Neural cell (in vitro differentiated cells): Measurements from ENCODE around the gene MEA1.

ENCODE experiments used
- CTCF ChIP-seq: fragments of 450-650 bp; IDR thresholded peaks from 2 replicates; pipeline ENCODE4 v1.5.1; 2014; ENCODE audit warnings: antibody characterized with exemption, mild to moderate bottlenecking, moderate library complexity; ENCODE audit not compliant: poor library complexity, severe bottlenecking
- EP300 ChIP-seq: fragments of 450-650 bp; conservative IDR thresholded peaks from 2 replicates; pipeline ENCODE4 v1.6.1; 2014; ENCODE audit warnings: antibody characterized with exemption, mild to moderate bottlenecking, moderate library complexity; ENCODE audit not compliant: poor library complexity, severe bottlenecking
- EZH2 ChIP-seq: fragments of 200-600, 300-800 bp; shearing (Covaris generic), sonication (generic); IDR thresholded peaks from 2 replicates; pipeline ENCODE4 v1.6.1; 2014; ENCODE audit warnings: antibody characterized with exemption, low read length, borderline replicate concordance, mild to moderate bottlenecking; ENCODE audit not compliant: insufficient read depth, poor library complexity, severe bottlenecking
- MXI1 ChIP-seq: fragments of 450-650 bp; conservative IDR thresholded peaks from 2 replicates; pipeline ENCODE4 v1.6.1; 2014; ENCODE audit warnings: antibody characterized with exemption, mild to moderate bottlenecking; ENCODE audit not compliant: poor library complexity, severe bottlenecking
- POLR2AphosphoS5 ChIP-seq: IDR thresholded peaks from 2 replicates; pipeline ENCODE4 v1.6.1; 2012
- RAD21 ChIP-seq: fragments of 450-650 bp; conservative IDR thresholded peaks from 2 replicates; pipeline ENCODE4 v1.6.1; 2014; ENCODE audit warnings: antibody characterized with exemption, mild to moderate bottlenecking, moderate library complexity
- TAF1 ChIP-seq: IDR thresholded peaks from 2 replicates; pipeline ENCODE4 v1.6.1; 2012; ENCODE audit warnings: low read depth

GRCh38 chr6:43012364-43012763 lies 1.4 kb downstream of the MEA1 start:
- TF ChIP-seq TAF1 (no peak), EZH2 (no peak), CTCF (no peak), RAD21 (no peak), POLR2AphosphoS5 (no peak), MXI1 (no peak), EP300 (no peak)
